Measurements from ENCODE around the gene SV2C.
"Not testable (repeated sequence)": the region's sequence is repeated elsewhere in the genome, so short reads cannot be mapped to it uniquely, and the experiment has no call there.

Gene SV2C

DNA sequence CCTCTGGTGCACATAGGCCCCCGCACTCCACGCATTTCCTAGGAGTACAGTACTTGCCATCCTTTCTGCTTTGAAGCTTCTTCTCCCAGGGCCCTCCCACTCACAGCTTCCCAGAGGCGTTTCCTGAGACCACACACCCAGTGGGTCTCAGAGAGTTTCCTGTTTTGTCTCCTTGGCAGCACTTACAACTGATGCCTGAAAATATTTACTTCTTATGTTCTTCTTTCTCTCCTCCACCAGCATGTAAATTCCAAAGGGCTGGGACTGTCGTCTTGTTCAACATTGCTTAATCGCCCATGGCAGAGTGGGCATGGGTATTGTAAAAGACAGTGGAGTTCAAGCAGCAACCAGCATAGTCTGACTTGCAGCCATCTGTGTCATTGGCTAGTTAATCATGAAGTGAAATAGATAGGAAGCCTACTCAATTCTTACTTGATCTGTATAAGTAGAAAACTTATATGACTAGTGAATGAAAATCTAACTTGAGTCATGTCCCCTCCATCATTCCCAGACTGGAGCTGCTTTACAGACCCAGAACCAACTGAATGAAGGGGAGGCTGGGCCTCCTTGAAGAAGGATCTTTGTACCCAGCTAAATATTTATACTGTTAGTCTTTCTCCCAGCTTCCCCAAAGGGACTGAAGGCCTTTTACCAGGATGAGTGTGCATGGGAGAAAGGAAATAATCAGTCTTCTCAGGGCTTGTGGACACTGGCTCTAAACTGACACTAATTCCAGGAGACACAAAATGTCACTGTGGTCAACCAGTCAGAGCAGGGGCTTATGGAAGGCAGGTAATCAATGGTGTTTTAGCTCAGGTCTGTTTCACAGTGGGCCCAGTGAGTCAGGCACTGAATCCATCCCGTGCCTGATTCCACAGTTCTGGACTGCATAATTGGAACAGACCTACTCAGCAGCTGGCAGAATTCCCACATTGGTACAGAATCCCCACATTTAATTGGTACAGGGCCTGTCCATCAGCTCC is 116.4 kb downstream of the SV2C start:
- DNase-seq (ENCODE audit: low read depth in 3 of 3), result no peak

DNA sequence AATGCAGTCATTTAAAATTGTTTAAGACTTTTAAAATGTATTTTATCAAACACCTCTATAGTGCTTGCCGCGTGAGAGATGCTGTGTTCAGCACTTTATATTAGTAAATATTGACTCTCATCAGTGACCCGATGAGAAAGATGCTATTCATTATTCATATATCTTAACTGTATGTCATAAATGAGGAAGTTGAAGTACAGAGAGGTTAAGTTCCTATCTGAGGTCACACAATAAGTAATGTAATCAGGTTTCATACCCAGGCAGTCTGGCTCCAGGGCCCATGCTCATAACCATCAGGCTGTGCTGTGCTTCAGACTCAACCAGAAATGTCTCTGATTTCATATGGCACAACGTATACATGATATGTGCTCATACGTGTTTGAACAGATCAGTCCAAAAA is 119.0 kb downstream of the SV2C start:
- DNase-seq (ENCODE audit: low read depth in 3 of 3), result no peak

DNA sequence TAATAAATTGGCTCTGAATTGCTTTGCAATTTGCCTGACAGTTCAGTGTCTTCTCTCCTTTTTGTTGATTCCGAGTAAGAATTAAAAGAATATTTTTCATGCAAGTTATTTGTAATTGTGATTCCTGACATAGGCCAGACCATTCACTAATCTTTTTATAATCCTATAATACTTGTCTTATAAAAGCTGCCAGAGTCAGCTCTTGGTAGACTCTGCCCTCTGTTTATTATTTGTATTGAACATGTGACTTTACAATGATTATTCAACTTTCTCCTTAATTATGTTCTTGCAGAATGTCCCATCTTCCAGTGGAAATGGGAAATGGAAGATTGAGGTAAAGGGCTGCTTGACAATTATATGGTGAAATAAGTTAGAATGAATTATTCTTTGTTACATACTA is 121.0 kb downstream of the SV2C start:
- no peak for DNase-seq (ENCODE audit: low read depth in 3 of 3)

DNA sequence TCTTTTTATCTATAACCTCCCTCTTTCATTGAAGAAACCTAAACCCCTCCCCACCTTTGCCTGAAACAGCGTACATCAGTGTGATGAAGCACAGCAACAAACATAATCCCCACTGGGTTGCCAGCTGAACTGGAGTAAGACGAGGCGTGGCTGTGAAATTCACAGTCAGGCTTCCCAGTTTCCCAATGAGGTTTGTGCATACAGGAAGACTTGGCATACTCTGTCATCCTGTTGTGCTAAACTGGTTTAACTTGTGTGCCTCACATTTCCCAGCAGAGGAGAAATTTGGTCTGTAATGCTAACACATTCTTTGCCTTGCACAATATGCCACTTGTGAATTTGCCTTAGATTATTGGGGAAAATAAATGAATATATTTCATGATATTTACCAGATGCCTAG is 121.5 kb downstream of the SV2C start:
- DNase-seq (ENCODE audit: low read depth in 3 of 3), result no peak

DNA sequence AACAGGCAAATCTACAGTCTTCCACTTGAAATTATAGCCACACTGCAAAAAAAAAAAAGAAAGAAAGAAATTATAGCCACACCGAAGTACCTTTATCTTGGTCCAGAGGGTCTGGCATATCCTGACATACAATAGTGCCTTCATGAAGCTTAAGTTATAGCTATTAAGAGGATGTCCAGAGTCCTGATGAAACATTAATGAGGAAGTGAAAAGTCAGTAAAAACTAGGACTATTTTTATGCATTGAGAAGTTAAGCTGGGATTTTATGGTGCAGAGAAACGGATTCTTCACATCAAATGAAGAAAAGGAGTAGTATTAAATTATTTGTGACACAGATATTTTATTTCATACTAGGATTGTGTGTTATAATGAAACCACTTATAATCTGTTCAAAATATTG is 123.9 kb downstream of the SV2C start:
- DNase-seq (ENCODE audit: low read depth in 3 of 3), result no peak

GRCh38 chr5:76209297-76209696 is 126.1 kb downstream of the SV2C start:
- no peak for DNase-seq (ENCODE audit: low read depth in 3 of 3)

DNA sequence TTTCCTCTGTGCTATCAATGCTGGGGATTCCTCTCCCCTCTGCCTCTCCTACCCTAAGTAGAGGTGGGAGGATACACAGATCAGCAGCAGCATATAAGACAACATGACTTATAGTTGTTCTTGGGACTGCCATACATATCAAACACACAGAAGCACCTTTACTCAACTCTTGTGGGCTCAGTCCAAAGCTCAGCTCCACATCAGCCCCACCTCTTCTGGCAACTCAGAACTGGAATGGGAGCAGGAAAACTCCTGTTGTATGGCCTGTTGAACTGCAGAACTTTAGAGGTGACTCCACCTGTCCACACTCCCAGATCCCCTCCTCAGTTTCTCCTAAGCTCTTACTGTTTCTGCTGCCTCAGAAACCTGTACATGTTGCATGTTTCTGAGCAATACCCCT is 127.8 kb downstream of the SV2C start:
- DNase-seq (ENCODE audit: low read depth in 3 of 3), result no peak

GRCh38 chr5:76213858-76214257 is 130.7 kb downstream of the SV2C start:
- DNase-seq (ENCODE audit: low read depth in 3 of 3), result no peak

- no peak for DNase-seq (ENCODE audit: low read depth in 3 of 3)
Measured at GRCh38 chr5:76216748-76217147, 133.6 kb downstream of the SV2C start.

DNA sequence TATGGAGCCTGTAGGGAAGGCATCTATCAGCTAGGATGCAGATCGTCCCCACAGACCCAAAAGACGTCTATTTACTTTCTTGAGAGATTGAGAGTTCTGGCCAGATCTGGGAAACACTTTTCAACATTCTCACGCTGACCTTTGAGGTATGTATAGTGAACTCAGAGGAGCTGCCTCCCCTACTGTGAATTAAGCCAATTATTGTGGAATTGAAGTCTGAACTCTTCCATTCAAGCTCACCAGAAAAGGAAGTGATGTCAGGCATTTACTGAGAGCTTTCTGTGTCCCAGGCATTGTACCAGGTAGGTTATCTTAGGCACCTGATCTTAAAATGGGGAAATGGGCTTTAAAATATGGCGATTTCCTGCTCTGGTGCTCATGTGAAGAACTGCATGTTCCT is 136.5 kb downstream of the SV2C start:
- no peak for DNase-seq (ENCODE audit: low read depth in 3 of 3)

DNA sequence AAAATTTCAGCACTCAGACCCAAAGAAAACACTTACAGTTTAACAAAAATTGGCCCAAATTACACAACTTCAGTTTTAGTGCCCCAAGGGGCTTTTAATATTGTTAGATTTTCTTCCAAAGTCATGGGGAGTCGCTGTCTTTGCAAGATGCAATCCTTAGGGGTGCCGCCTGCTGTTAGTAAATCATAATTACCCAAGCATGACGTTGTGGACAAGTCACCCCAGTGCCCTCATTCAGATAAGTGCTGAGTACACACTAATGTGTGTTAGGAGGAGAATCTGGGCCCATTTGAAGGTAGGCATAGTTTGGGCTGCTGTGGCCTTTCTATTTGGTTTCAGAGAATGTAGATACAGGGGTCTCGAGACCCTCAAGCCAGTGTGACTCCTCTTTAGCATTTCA is 138.1 kb downstream of the SV2C start:
- no peak for DNase-seq (ENCODE audit: low read depth in 3 of 3)

DNA sequence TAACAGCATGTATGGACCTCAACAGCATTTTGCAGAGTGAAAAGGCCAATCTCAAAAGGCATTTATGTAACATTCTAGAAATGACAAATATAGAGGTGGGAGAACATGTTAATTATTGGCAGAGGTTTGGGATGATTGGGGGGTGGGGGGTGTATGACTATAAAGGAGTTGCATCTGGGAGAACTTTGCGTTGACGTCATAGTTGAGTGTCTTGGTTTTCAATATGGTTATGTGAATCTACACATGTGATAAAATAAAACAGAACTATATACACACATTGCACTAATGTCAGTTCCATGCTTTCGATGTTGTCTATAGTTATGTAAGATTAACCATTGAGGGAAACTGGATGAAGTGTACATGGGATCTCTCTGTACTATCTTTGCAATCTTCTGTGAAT is 139.1 kb downstream of the SV2C start:
- no peak for DNase-seq (ENCODE audit: low read depth in 3 of 3)

GRCh38 chr5:76223696-76224095 is 140.5 kb downstream of the SV2C start:
- no peak for DNase-seq (ENCODE audit: low read depth in 3 of 3)

GRCh38 chr5:76224898-76225297 is 141.7 kb downstream of the SV2C start:
- no peak for DNase-seq (ENCODE audit: low read depth in 3 of 3)

DNA sequence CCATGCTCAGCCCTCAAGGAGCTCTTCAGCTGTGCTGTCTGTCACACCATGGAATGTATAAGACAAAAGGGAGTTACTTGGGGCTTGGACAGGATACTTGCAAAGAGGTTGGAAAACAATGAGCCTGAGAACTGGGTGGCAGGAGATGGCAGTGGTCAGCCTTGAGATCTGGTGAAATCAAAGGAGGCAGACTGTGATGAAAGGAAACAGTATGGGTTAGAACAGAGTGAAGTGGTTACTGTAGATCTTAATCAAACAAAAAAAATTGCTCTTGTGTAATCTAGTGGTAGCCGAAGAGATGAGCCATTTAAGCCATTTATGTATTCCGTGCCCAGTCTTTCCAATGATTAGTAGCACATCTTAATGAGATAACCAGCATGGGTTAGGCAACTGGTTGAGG is 142.2 kb downstream of the SV2C start:
- no peak for DNase-seq (ENCODE audit: low read depth in 3 of 3)

- DNase-seq (ENCODE audit: low read depth in 3 of 3), result no peak
Measured at GRCh38 chr5:76229900-76230299, 146.7 kb downstream of the SV2C start.

DNA sequence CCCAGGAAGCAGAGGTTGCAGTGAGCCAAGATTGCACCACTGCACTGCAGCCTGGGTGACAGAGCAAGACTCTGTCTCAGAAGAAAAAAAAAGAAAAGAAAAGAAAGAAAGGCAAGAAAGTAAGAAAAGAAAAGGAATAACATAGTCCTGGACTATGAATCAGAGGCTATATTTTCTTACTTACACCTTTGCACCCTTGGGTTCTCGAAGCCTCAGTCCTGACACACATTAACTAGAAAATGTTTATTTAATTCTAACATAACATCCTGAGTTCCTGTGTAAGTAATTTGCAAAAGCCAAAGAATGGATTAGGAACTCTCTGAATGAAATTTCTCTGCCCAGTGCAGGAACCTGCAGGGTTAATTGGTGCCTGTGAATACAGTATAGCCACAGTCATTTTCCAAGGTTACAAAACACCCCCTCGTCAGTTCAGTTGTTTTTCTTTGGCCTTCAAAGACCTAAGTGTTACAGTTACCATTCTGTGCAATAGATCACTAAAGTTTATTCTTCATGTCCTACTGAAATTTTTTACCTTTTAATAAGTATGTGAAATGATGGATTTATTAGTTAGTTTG is 147.6 kb downstream of the SV2C start:
- no peak for DNase-seq (ENCODE audit: low read depth in 3 of 3)

DNA sequence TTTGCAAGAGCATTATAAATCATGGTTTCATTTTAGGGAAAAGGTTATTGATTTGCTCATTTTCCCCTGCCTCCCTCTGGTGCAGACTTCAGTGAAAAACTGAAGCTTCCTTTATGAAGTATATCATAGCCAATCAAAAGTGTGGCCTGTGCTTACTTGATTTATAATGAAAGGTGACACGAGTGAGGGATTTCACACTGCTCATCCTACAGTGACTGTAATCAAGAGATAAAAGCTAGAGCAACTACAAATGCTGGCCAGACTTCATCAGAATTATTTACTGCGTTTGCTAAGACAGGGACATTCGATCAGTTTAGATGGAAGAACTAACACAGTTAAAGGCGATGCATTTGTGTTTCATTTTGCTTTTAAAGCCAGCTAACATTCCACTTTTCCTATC is 151.5 kb downstream of the SV2C start:
- no peak for DNase-seq (ENCODE audit: low read depth in 3 of 3)

- DNase-seq (ENCODE audit: low read depth in 3 of 3), result no peak
Measured at GRCh38 chr5:76236684-76237083, 153.5 kb downstream of the SV2C start.

DNA sequence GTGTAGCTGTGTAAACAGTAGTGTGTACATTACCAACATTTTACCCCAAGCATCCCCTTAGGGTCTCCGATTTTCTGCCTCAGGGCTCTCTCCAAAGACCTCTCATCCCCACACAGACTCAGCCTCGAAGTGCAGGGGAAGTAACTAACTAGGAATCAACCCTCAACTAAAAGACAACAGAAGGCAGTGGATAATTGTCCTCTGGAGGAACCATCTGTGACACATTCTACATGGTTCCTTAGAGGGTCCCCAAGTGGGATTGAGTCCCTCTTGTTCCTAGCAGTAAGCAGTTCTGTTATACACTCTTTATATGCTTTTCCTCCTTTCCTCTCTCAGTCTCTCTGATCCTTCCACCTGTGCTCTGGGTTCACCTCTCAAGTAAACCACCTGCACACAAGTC is 157.2 kb downstream of the SV2C start:
- no peak for DNase-seq (ENCODE audit: low read depth in 3 of 3)

DNA sequence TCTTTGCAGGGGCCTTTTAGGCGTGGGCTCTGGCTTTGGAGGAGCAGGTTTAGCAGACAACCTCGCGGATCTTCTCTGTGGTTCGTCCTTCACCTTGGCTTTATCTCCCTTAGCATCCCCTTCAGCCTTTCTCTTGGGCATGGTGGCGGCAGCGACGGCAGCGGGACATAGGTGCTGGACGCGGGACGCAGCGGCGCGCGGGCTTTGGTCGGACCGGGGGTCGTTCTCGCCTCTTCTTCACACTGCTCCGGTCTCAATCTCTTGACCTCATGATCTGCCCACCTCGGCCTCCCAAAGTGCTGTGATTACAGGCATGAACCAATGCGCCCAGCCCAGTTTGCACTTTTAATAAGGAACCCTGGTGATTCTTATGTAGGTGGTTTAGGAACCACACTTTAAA is 159.0 kb downstream of the SV2C start:
- DNase-seq (ENCODE audit: low read depth in 3 of 3), result not testable (repeated sequence)

GRCh38 chr5:76245590-76245989 is 162.4 kb downstream of the SV2C start:
- no peak for DNase-seq (ENCODE audit: low read depth in 3 of 3)

DNA sequence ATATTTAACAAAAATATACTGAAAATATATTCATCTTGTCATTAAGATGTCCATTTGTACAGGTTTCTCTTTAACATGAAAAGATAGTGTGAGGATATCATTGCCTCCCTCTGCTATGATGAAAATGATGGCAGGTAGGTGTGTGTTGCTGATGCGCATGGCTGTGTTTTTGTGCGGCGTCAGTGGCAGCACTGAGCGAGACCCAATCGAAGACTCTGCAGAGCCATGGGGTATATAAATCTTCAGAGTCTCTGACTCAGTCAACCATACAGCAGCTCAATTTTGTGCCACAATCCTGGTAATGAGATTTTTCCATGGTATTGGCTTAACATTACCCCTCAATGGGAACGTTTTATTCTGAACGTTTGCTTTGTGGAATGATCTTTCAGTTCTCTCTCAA is 166.4 kb downstream of the SV2C start:
- DNase-seq (ENCODE audit: low read depth in 3 of 3), result no peak

Data from stimulated activated CD4-positive, alpha-beta T cell treated with anti-CD3 and anti-CD28 coated beads, TNF-alpha, amount 100 ng/mL, for 4 hours (primary cell).